HG03095 (cell line): ENCODE measurements around the gene ZNF286A.
A peak's percentile ranks its signal among the peaks of the same experiment; 100 is the strongest.
"Not testable (repeated sequence)": the region's sequence is repeated elsewhere in the genome, so short reads cannot be mapped to it uniquely, and the experiment has no call there.

Source experiments
- ATAC-seq: cut with Tn5 transposase; IDR thresholded peaks from one replicate; pipeline ENCODE4 v1.9.1; 2021; ENCODE audit warnings: moderate library complexity; ENCODE audit not compliant: unreplicated experiment

ZNF286A gene

DNA sequence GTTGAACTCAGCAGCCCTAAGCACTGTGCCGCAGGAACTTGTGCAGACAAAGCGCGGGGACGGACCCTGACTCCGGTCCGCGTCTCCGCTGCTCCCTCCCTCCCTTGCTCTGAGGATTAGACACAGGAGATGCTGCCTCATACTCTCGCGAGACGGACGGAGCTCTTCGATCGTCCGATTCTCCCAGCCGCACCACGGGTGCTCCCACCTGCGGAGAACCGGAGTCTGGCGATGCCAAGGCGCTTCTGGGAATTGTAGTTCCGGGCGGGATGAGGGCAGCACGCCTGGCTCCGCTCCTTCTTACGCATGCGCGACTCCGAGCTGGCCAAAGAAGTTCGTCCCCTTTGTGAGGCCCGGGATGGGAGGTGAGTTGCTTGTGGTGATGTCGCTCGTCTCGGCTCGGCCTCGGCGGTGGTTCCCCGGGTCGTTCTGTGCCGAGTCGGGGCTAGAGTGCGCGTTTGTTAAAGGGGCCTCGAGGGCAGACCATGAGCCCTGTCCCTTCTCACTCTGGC is at the start of gene ZNF286A:
TSS of gene ZNF286A (plus strand) at position 340 of the 512 bp plus-strand sequence. CDS start 578 bp downstream, outside the sequence.
- peak; percentile 96 for ATAC-seq

- no peak for ATAC-seq
Observed at GRCh38 chr17:15649861-15650421, 49.6 kb upstream of the ZNF286A start.

DNA sequence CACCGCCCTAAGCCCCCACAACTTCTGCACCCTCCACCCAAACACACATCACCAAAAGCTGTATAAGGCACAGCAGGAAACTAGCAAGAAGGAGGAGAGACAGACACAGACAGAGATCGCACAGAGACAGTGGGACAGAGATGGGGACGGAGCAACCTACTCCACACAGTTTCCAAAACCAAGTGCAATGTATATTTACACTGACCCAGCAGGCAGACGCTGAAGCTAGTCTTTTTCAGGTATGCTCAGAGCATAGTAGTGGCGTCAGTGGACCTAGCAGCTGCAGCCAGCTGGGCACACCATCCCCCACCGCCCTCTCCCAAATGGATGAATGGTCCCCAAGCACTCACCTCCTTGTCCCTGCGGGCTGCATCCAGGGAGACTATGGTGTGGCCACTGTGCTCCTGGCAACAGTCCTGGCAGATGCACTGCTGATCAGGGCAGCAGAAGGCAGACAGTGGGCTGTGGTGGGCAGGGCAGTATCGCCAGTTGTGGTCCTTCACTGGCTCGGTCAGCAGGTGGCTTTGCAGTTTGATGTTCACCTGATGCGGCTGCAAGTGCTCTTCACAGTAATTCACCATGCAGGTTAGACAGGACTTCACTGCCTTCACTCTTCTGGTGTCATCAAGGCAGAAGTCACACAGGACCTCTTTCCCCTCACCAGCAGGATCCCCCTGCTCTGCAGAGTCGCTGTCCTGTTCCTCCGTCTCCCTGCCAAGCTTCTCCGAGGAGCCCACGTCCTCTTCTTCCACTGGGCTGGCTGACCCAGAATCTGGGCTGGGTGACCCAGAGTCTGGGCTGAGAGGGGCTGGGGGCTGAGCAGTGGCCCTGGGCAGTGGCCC is 48.6 kb upstream of the ZNF286A start:
- no peak for ATAC-seq

DNA sequence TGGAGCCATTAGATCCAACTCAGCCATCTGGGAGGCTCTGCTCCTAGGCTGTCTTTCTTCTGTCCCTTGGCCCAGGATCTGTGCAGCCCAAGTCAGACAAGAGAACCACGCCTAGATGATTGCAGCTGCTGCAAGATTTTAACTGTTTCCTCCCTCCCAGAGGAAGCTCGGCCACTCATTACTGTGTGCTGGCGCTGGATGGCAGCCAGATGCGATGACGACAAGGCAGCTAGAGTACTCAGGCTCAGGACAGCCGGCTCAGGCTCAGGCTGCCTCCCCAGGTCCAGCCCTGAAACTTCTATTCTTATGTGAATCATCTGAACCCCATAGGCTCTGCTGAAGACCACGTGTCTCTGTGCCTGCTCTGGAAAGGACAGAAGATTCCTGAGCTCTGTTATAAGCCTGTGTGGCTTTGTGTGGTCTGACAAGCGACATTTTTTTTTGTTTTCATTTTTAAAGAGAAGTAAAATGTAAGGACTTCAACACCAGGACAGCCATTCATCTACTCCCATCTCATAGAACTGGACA is 47.9 kb upstream of the ZNF286A start:
- ATAC-seq = peak; percentile 79

DNA sequence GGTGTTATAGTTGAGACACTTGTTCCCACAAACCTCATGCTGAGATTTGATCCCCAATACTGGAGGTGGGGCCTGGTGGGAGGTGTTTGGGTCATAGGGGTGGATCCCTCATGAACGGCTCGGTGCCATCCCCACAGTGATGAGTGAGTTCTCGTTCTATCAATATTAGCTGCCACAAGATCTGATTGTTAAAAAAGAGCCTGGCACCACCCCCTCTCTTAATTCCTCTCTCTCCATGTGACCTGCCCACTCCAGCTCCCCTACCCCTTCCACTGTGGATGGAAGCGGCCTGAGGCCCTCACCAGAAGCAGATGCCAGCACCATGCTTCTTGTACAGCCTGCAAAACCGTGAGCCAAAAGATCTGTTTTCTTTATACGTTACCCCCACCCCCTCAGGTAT is 46.6 kb upstream of the ZNF286A start:
- no peak for ATAC-seq

DNA sequence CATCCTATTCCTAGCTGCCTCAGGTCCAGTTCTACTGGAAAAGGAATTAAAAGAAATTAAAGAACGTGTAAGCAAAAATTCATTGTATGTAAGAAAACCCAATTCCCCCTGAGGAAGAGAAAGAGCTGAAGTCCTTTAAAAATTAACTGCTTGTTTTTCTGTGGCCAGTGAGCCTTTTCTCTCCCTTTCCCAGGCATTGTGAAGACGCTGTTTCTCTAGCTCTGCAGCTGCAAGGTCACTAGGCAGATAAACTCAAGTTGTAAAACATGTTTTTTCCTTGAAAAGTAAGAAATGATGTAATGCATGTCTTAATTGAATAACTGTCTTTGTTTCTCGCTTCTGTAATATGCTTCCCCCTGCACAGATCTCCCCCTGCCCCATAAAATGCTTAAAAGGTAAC is 45.2 kb upstream of the ZNF286A start:
- not testable (repeated sequence) for ATAC-seq

DNA sequence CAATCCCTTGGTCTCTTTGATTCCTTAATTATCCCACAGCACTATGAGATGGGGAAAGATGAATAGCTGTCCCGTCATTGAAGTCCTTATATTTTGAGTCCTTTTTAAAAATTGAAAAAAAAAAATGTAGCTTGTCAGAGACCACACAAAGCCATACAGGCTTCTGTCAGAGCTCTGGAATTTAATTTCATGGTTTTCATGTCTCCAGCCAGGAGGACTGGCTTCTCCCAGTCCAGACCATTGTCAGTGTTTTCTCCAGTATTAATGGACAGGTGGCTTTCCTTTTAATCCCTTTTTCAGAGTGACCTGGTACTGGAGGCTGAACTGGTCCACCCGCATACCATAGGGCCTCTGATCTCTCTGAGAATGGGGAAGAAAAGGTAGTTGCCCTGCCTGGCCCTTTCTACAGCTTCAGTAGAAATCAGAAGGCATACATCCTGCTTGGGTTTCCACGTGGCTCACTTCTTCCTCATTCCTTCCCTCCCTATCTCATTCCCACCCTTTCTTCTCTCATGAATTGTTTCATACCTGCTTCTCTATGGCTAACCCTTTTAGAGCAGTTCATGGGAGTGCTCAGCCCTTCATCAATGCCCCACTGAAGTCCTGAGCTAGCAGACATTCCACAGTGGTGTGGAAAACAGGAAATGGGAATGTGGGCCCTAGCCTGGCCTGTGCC is 44.5 kb upstream of the ZNF286A start:
- no peak for ATAC-seq

GRCh38 chr17:15657868-15658267 is 41.7 kb upstream of the ZNF286A start:
- no peak for ATAC-seq

GRCh38 chr17:15658296-15658695 is 41.3 kb upstream of the ZNF286A start:
- no peak for ATAC-seq

DNA sequence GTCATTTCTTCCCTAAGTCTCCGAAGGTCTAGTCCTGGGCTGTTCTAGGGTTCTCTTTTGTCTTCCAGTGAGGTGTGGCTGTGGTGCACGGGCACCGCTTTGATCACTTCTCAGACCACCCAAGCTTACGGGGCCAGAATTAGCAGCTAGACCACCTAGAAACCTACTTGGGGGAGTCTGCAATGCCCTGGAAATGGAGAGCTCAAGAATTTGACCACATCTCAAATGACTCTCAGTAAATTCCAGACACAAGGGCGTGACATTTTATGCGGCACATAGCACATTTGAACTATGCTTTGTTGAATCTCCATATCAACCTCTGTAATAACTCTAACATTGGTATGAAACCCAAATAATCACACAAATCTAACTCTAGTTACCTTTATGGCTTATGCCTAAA is 40.3 kb upstream of the ZNF286A start:
- ATAC-seq = no peak

- no peak for ATAC-seq
Observed at GRCh38 chr17:15659663-15660062, 39.9 kb upstream of the ZNF286A start.

DNA sequence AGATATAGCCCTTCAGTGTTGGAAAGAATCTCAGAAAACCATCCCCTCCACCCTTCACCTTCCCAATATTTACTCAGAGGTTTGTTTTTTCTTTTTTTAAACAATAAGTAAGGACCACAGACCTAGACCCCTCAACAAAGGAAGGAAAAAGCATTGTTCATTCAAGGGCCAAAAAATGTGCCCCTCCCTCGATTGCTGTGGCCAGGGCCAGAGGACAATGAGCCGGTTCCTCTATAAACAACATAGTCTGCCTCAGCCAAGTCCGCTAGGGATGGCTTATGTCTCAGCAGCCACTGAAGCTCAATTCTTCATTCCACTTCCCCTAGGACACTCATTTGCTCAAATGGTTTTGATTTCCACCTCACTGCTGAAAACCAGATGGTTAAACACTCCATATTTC is 39.5 kb upstream of the ZNF286A start:
- ATAC-seq = no peak

DNA sequence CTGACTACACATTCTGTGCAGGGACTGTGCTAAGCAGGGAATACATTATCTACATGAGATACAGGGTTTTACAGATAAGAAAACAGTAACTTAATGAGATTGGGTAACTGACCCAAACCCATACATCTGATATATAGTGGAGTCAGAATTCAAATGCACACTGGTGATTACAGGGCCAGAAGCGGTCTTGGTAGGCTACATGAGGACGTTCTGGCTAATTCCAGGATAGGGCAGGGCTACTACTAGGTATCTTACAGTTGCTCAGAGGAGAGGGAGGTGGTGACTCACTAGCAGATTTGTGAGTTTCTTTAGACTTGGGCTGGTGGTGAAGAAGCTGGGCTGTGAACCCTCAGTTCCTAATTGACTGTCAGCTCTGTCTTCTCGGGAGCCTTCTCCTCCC is 36.9 kb upstream of the ZNF286A start:
- ATAC-seq = no peak

DNA sequence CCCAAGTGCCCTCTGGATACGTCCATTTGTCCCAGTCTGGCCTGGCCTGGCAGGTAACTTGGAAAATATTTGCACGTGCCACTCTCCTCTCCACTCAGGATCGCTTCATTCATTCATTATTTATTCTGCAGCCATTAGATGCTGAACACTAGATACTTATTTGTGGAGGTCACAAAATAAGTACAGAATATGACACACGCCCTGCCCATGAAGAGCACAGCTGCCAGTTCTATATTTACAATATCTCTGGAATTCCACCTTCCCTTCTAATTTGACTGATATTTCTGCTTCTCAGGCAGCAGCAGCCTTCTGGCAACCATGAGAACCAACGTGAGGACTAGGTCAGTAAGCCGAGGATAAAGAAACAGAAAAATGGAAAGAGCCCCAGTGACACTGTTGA is 36.4 kb upstream of the ZNF286A start:
- no peak for ATAC-seq

DNA sequence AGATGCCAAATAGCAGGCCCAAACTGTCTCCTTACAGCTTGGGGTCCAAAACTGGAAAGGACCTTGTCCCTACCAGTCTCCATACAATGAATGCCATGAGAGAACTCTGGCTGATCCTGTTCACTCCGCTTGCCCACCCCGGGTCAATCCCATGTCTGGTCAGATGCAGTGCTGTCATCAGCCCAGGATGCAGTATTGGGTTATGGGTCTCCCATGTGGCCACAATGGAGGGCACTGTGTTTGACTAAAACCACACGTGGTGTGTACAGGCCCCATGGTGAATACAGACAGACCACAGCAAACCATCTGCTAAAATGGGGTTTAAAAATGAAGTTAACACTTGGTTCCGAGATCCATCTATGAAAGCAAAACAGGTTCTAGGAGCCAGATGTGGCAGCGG is 35.9 kb upstream of the ZNF286A start:
- ATAC-seq = no peak

GRCh38 chr17:15669526-15669925 is 30.0 kb upstream of the ZNF286A start:
- ATAC-seq = not testable (repeated sequence)

GRCh38 chr17:15674640-15675039 is 24.9 kb upstream of the ZNF286A start:
- ATAC-seq = not testable (repeated sequence)

- not testable (repeated sequence) for ATAC-seq
Observed at GRCh38 chr17:15675991-15676390, 23.6 kb upstream of the ZNF286A start.

DNA sequence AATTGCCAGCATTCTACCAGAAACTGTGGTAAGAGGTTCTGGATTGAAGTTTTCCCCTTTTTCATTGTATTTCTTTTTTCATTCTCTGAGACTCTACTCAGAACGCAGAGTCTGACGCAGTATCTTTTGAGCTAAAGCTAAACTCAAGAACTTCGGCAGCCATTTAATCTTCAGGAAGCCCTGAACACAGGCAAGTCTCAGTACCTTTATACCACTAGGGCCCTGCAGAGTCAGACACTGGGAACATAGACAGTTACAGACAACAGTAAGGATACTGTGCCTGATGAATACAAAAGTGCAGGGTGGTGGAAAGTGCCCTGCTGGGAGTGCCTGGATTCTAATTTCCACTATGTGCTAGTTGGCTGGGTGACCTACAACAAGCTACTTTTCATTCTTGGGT is 16.4 kb upstream of the ZNF286A start:
- ATAC-seq = not testable (repeated sequence)

DNA sequence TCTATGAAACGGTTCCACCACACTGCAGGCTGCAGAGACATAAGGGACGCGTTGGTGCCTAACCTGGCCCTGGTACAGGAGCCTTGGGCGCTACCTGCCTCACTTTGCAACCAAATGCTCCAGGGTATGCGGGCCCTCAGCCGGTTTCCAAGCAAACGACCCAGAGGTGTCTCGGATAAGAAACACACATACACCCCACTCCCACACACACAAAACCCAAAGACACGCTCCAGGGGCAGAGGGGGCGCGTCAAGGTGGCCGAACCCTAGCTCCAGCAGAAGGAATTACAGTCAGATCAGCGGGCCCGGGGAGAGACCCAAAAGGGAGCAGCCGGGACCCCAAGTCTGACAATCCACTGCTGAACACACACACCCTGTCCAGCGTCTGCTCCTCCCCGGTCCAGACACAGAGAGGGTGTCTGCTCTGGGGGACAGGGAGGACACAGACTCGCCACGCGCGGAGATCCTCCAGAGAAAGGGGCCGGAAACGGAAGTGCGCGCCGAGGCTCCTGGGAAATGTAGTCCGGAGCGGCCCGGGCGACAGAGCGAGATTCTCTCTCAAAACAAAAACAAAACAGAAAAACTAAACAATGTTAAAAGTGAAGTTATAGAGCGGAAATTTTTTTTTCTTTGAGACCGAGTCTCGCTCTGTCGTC is 15.6 kb upstream of the ZNF286A start, which contains the start of gene TRIM16:
TSS of gene TRIM16 (minus strand) at position 488 of the 655 bp plus-strand sequence. CDS start 32,702 bp downstream, outside the sequence.
- ATAC-seq = peak; percentile 86

DNA sequence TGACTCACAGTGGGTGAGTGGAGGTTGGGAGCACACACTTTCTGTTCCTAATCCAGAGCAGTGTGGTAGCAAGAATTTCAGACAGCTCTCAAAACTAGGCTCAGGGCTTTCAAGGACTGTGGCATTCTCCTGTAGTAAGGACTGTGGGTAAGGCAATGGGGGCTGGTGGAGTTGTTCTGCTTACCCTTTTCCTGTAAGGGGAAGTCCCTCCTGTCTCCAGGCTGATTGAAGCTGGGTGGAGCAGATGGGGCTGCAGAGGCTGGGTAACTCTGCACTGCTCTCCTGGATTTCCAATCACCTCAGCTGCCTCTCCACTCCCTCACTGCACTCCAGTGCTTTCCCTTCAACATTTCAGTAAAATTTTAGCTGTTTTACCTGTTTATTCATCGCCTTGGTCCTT is 12.1 kb upstream of the ZNF286A start:
- not testable (repeated sequence) for ATAC-seq
